Sigmoid colon (tissue), 7 donors: Measurements from ENCODE around the gene ABI2. TPM values are rescaled to one million over a fixed set of nuclear protein-coding genes. Genes with fewer than 3 reads are reported as not detected.

Experiments
- DNase-seq: peaks from one replicate; pipeline ENCODE4 v3.0.0-alpha.2; 2019
- H3K27ac ChIP-seq, 4 donors: fragments of 200-600 bp; sonication (generic); one replicate each; pipeline ENCODE4 v1.5.1; 2016 to 2019; ENCODE audit warnings: mild to moderate bottlenecking in 1 of 4
- H3K27me3 ChIP-seq, 3 donors: fragments of 200-600 bp; sonication (generic); one replicate each; pipeline ENCODE4 v1.5.1; 2019; ENCODE audit warnings: mild to moderate bottlenecking in 1 of 3
- H3K36me3 ChIP-seq, 4 donors: fragments of 200-600 bp; sonication (generic); one replicate each; pipeline ENCODE4 v1.5.1; 2016 to 2019
- H3K4me1 ChIP-seq, 4 donors: fragments of 200-600 bp; sonication (generic); one replicate each; pipeline ENCODE4 v1.5.1; 2017 to 2019
- H3K4me3 ChIP-seq, 4 donors: fragments of 200-600 bp; sonication (generic); one replicate each; pipeline ENCODE4 v1.5.1; 2017 to 2019; ENCODE audit warnings: mild to moderate bottlenecking in 2 of 4, moderate library complexity in 1 of 4
- H3K9me3 ChIP-seq, 4 donors: fragments of 200-600 bp in 3 of 4; sonication (generic) in 3 of 4; one replicate each; pipeline versions ENCODE4 v1.5.1 to v1.6.1; 2013 to 2019
- CTCF ChIP-seq, 4 experiments: fragments of 450-650 bp in 3 of 4; fragments of 200-600 bp in 1 of 4; IDR thresholded peaks; one replicate each; pipeline ENCODE4 v1.5.1; 2016 to 2019; ENCODE audit warnings: antibody characterized with exemption in 4 of 4, mild to moderate bottlenecking in 3 of 4, moderate library complexity in 2 of 4
- EP300 ChIP-seq, 4 donors: sonication (generic); formaldehyde crosslinking; IDR thresholded peaks; one replicate each; pipeline ENCODE4 v1.6.1; 2017; ENCODE audit warnings: antibody characterized with exemption in 4 of 4
- POLR2A ChIP-seq, 2 donors: fragments of 450-650 bp; IDR thresholded peaks; one replicate each; pipeline ENCODE4 v1.6.1; 2016; ENCODE audit warnings: antibody characterized with exemption in 2 of 2, mild to moderate bottlenecking in 2 of 2, moderate library complexity in 2 of 2
- POLR2AphosphoS5 ChIP-seq, 4 donors: sonication (generic); formaldehyde crosslinking; IDR thresholded peaks; one replicate each; pipeline ENCODE4 v1.6.1; 2017; ENCODE audit warnings: antibody characterized with exemption in 4 of 4
- WGBS, 2 donors: extraction: QIAGEN DNeasy Blood & Tissue Kit; methylation state at CpG; one replicate each; pipeline ENCODE4 v1.1.7; 2013; 5-methylcytosine and 5-hydroxymethylcytosine counted together
- intact Hi-C: fragments of 100-400 bp; cut with DNase I; formaldehyde crosslinking; loops from one replicate; pipeline ENCODE4 v1.15.1; 2023
- polyA plus RNA-seq, 3 donors: library from polyadenylated mRNA; stranded (reverse); fragments of 200-250 nt; gene quantifications; one replicate each; pipeline ENCODE4 v1.2.3, GENCODE V29; 2013
- total RNA-seq, 4 donors: library from RNA; depleted of rRNA; stranded (reverse); fragments of >200 nt; gene quantifications; one replicate each; pipeline ENCODE4 v1.1.0, GENCODE V29; 2016
- donor health status: healthy with polysubstance abuse.
- donor health status: Bipolar disorder and iron deficiency.
- donor health status: healthy.

Gene ABI2
- total and polyA plus RNA-seq, 7 donors, result 3.6 to 61.9 (median 38.3) TPM

- Histone ChIP-seq H3K27me3 (no peaks in the 10 kb centered on the region), H3K27ac (no peak overlapping the region), H3K36me3 (peaks cover 0 to 23% (median 1%) of the 10 kb centered on the region in 4 donors), H3K4me3 (no peak overlapping the region), H3K4me1 (no peaks in the 10 kb centered on the region), H3K9me3 (no peaks in the 10 kb centered on the region)
- TF ChIP-seq POLR2A (IDR thresholded peaks at IDR 0.05) (no peak), CTCF (IDR thresholded peaks at IDR 0.05) (no peak), EP300 (IDR thresholded peaks at IDR 0.05) (no peak), POLR2AphosphoS5 (IDR thresholded peaks at IDR 0.05) (no peak)
- WGBS, 2 donors, result 97% methylated on average over 6 of the region's 6 CpGs
- intact Hi-C loops, result loop anchor here (5.0 kb wide), 2 partner anchors 163 to 328 kb away; no protein-coding TSS in a partner anchor
- no peak for DNase-seq
Observed at GRCh38 chr2:203489531-203489930, 161.3 kb downstream of the ABI2 start.

GRCh38 chr2:203490391-203490790 is 162.2 kb downstream of the ABI2 start:
- Histone ChIP-seq H3K36me3 (peaks cover 0 to 23% (median 1%) of the 10 kb centered on the region in 4 donors), H3K9me3 (no peaks in the 10 kb centered on the region), H3K27me3 (no peaks in the 10 kb centered on the region), H3K27ac (no peak overlapping the region), H3K4me1 (no peaks in the 10 kb centered on the region), H3K4me3 (no peak overlapping the region)
- intact Hi-C loops, result no loop called here
- TF ChIP-seq CTCF (IDR thresholded peaks at IDR 0.05), result no peak
- no peak for TF ChIP-seq EP300 (IDR thresholded peaks at IDR 0.05)
- WGBS, 2 donors, result 72 to 89% methylated on average over 3 of the region's 3 CpGs
- DNase-seq, result no peak

GRCh38 chr2:203492965-203493364 is 164.8 kb downstream of the ABI2 start:
- Histone ChIP-seq H3K36me3 (peaks cover 0 to 19% (median 1%) of the 10 kb centered on the region in 4 donors), H3K27me3 (no peaks in the 10 kb centered on the region), H3K9me3 (no peaks in the 10 kb centered on the region), H3K4me3 (no peak overlapping the region), H3K4me1 (peaks cover 0 to 3% (median 1%) of the 10 kb centered on the region in 4 donors), H3K27ac (no peak overlapping the region)
- no peak for DNase-seq
- 88 to 90% methylated on average over 2 of the region's 2 CpGs for WGBS, 2 donors
- intact Hi-C loops, result no loop called here
- no peak for TF ChIP-seq EP300 (IDR thresholded peaks at IDR 0.05)
- no peak for TF ChIP-seq CTCF (IDR thresholded peaks at IDR 0.05)
- TF ChIP-seq POLR2A (IDR thresholded peaks at IDR 0.05), result no peak
- no peak for TF ChIP-seq POLR2AphosphoS5 (IDR thresholded peaks at IDR 0.05)

Other genes starting within 250 kb of the ABI2 start
- 10 to 100 TPM; 22.7 to 35.4 (median 28.2) TPM for gene CYP20A1, start 89.4 kb upstream of the ABI2 start, total RNA-seq
- 10 to 100 TPM in 1 of 3 donors, 1 to 10 TPM in 2; 4.8 to 10.8 (median 6.2) TPM for gene CYP20A1, start 89.4 kb upstream of the ABI2 start, polyA plus RNA-seq
- gene RAPH1, start 206.9 kb downstream of the ABI2 start, total RNA-seq, result 10 to 100 TPM; 11.8 to 19.9 (median 14.4) TPM
- gene RAPH1, start 206.9 kb downstream of the ABI2 start, polyA plus RNA-seq, result 1 to 10 TPM; 4.8 to 7.9 (median 7.4) TPM